Ishikawa (cell line): ENCODE data around the gene NUDT19.

Experiments used
- CEBPB ChIP-seq: IDR thresholded peaks from 2 replicates; pipeline ENCODE4 v1.6.1; 2012
- CREB1 ChIP-seq: IDR thresholded peaks from 2 replicates; pipeline ENCODE4 v1.6.1; 2012; ENCODE audit warnings: low read depth
- EGR1 ChIP-seq: IDR thresholded peaks from 2 replicates; pipeline ENCODE4 v1.6.1; 2012
- EP300 ChIP-seq: IDR thresholded peaks from 2 replicates; pipeline ENCODE4 v1.6.1; 2012; ENCODE audit warnings: borderline replicate concordance
- FOXM1 ChIP-seq: IDR thresholded peaks from 2 replicates; pipeline ENCODE4 v1.6.1; 2012; ENCODE audit warnings: low read depth, borderline replicate concordance
- MAX ChIP-seq: IDR thresholded peaks from 2 replicates; pipeline ENCODE4 v1.6.1; 2012
- NFIC ChIP-seq: IDR thresholded peaks from 2 replicates; pipeline ENCODE4 v1.6.1; 2012
- RAD21 ChIP-seq: IDR thresholded peaks from 2 replicates; pipeline ENCODE4 v1.6.1; 2012; ENCODE audit warnings: low read depth
- REST ChIP-seq: IDR thresholded peaks from 2 replicates; pipeline ENCODE4 v1.6.1; 2012; ENCODE audit warnings: low read depth, mild to moderate bottlenecking
- TAF1 ChIP-seq: IDR thresholded peaks from 2 replicates; pipeline ENCODE4 v1.6.1; 2012; ENCODE audit warnings: low read depth, mild to moderate bottlenecking
- TCF12 ChIP-seq: IDR thresholded peaks from 2 replicates; pipeline ENCODE4 v1.6.1; 2012; ENCODE audit warnings: low read depth
- TEAD4 ChIP-seq: IDR thresholded peaks from 2 replicates; pipeline ENCODE4 v1.6.1; 2012
- USF1 ChIP-seq: IDR thresholded peaks from 2 replicates; pipeline ENCODE4 v1.6.1; 2012
- YY1 ChIP-seq: IDR thresholded peaks from 2 replicates; pipeline ENCODE4 v1.6.1; 2012; ENCODE audit warnings: low read depth
- ZBTB7A ChIP-seq: IDR thresholded peaks from 2 replicates; pipeline ENCODE4 v1.6.1; 2012; ENCODE audit warnings: low read depth

NUDT19 gene

GRCh38 chr19:32748948-32749347 lies 57.3 kb downstream of the NUDT19 start:
- TF ChIP-seq EP300, result no peak
- no peak for TF ChIP-seq NFIC
- no peak for TF ChIP-seq RAD21
- TF ChIP-seq USF1, result no peak
- no peak for TF ChIP-seq FOXM1
- no peak for TF ChIP-seq MAX
- no peak for TF ChIP-seq ZBTB7A
- TF ChIP-seq TEAD4, result no peak
- TF ChIP-seq TAF1, result no peak
- no peak for TF ChIP-seq CREB1
- TF ChIP-seq TCF12, result no peak
- TF ChIP-seq EGR1, result no peak
- no peak for TF ChIP-seq CEBPB
- no peak for TF ChIP-seq YY1

- TF ChIP-seq MAX (no peak), TCF12 (no peak), RAD21 (no peak), TAF1 (no peak), EP300 (no peak), CEBPB (no peak), EGR1 (no peak), ZBTB7A (no peak)
Observed at GRCh38 chr19:32749361-32749760, 57.7 kb downstream of the NUDT19 start.

GRCh38 chr19:32750441-32751055 lies 58.9 kb downstream of the NUDT19 start:
- TF ChIP-seq EGR1 (no peak), ZBTB7A (no peak), FOXM1 (no peak), RAD21 (no peak), EP300 (no peak), MAX (no peak), USF1 (no peak), CREB1 (no peak)

GRCh38 chr19:32751066-32751465 lies 59.4 kb downstream of the NUDT19 start:
- TF ChIP-seq FOXM1 (no peak), USF1 (no peak), ZBTB7A (no peak), TAF1 (no peak), TCF12 (no peak), CREB1 (no peak), EP300 (no peak), YY1 (no peak), RAD21 (no peak), NFIC (no peak), MAX (no peak), TEAD4 (no peak), REST (no peak), CEBPB (no peak), EGR1 (no peak)

- TF ChIP-seq TEAD4 (no peak), EP300 (no peak), USF1 (no peak), FOXM1 (no peak)
Observed at GRCh38 chr19:32757189-32757588, 65.6 kb downstream of the NUDT19 start.
